GM12874 (cell line): ENCODE data around the gene QARS1.

Source experiments
- CTCF ChIP-seq: IDR thresholded peaks from 2 replicates; pipeline ENCODE4 v1.5.1; 2011; ENCODE audit warnings: low read depth, mild to moderate bottlenecking, control low read depth, low read length, moderate library complexity; ENCODE audit not compliant: insufficient read depth

QARS1 gene

DNA sequence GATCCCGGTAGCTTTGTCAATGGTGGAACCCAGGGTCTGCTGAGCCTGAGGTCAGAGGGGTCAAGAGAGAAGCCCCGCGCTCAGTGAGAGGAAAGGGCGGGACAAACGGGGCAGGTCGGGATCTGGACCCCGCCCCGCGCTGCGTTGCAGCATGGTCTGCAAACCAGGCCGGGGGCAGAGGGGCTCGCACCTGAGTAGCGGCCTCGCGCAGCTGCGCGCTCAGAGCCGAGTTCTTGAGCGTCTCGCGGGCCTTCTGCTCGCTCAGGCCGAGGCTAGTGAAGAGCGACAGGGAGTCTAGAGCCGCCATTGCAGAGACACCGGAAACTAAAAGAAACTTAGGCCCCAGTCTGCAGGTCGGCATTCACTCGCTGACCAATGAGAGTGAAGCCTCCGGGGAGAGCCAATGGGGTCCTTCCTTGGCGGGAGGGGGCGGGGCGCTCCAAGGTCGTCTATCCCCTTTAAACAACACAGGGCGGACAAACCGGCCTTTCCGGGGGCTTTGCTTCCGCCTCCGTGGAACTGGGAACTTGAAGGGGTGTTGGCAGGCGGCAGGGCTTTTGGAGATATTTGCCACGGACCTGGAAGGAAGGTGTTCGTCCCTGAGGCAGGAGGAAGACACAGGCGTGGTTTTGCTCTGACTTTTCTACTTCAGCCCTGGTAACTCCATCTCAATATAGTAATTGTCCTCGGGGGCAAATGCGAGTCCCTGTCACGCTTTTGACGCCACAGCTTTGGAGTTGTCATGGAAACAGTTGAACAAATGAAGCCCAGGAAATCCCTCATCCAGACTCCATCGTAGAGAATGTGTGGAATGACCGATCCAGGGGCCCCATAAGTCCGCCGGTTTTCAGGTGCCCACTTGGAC lies at the start of gene QARS1:
Gene QARS1 (minus strand): TSS at position 331 of the 865 bp plus-strand sequence. CDS start 24 bp downstream, at position 307.
- no peak for TF ChIP-seq CTCF

DNA sequence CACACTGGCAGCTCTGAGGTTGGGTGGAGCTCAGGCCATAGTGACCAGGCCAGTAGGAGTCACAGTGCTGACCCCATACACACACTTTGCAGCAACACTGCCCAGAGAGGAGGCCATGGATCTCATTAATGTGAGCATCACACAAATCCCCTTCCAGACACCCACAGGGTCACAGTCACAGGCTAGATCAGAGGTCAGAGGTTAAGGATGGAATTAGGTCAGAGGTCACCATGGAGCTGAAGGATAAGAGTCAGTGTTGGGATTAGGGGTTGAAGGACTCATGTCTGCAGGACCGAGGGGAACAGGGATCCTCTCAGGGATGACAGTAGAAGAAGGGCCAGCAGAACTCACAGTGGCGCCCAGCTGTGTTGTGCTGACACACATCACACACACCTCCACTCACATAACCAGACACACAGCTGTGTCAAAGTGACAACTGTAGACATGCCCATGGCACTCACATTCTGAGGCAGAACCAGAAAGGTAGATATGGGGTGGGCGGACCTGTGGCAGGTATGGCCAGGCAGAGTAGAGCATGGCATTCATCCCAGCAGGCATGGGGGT lies 48.9 kb upstream of the QARS1 start:
- TF ChIP-seq CTCF: no peak

GRCh38 chr3:49151610-49152009 lies 47.1 kb upstream of the QARS1 start:
- TF ChIP-seq CTCF: no peak

- no peak for TF ChIP-seq CTCF
Observed at GRCh38 chr3:49148159-49148558, 43.6 kb upstream of the QARS1 start.

DNA sequence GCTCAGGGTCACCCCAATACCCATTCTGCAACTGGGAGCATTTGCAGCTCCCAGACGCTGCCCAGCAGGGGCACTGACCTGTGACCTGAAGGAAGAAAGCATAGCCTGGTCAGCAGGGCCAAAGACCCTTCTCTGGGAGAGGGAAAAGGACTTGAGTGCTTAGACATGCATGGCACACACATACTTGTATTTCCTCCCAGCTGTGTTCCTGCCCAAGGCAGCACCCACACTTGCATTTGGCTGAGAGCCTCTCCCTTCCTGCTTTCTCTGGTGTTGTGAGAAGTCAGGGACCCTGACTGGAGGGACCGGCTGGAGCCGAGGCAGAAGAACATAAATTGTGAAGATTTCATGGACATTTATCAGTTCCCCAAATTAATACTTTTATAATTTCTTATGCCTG lies 35.5 kb upstream of the QARS1 start:
- no peak for TF ChIP-seq CTCF

- no peak for TF ChIP-seq CTCF
Observed at GRCh38 chr3:49135499-49135898, 30.9 kb upstream of the QARS1 start.

DNA sequence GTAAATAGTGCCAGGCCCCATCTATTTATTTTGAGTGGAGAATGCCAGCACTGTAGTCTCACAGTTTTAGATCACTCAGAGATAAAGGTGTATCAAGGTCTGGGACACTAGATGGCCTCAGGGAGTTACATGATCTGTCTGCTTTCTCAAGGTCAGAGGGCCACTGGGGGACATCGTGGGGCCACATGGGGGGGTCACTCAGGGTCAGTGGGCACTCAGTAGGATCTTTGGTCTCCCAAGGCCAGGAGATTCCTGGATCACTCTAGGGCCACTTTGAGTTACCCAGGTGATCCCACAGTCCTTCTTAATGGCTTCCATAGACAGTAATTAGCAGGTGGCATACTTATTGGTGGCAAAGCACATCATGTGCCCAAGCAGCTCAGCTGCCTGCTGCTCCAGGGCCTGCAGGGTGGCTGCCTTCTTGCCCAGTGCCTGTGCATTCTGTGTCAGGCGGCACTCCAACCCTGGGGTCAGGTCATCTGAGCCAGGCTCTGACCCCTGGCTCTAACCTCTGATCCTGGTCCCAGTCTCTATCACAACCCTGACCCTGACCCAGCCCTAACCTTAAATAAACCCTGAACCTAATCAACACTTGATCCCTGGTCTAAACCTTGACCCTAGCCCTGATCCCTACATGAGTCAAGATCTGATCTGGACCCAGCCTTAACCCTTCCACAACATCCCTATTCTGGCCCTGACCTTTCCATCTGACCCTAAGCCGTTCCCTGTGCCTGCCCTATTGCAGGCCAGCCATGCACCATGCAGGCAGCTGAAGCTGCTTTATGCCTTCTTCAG lies 30.1 kb upstream of the QARS1 start:
- TF ChIP-seq CTCF: no peak
